ENCODE results near the gene NUP35.

GRCh38 chr2:183134016-183134415 is 9.8 kb downstream of the NUP35 start:
- TF ChIP-seq CTCF (conservative IDR thresholded peaks at IDR 0.05 in 1 of 2, IDR thresholded peaks at IDR 0.05 in 1 of 2; ENCODE audit: extremely low read depth in 1 of 2, insufficient read depth in 1 of 2, low read depth in 1 of 2, low read length in 2 of 2) (no peak), EZH2 (IDR thresholded peaks at IDR 0.05; ENCODE audit: borderline replicate concordance, low read length) (no peak)

Measured in mammary epithelial cell (primary cell).